B cell (primary cell): ENCODE measurements around the gene RAB4A. TPM values are rescaled to one million over a fixed set of nuclear protein-coding genes. Genes with fewer than 3 reads are reported as not detected.
A peak's percentile ranks its signal among the peaks of the same experiment; 100 is the strongest.

Experiments
- ATAC-seq: fragments of 200-7000 bp; cut with Tn5 transposase; one replicate; pipeline ENCODE4 v1.10.0; 2021; ENCODE audit warnings: low read depth, mild to moderate bottlenecking, moderate number of reproducible peaks, moderate library complexity
- CTCF ChIA-PET: fragments of 350-600 bp; sonication (Branson Sonifier 250); formaldehyde crosslinking; loops from one replicate; lab custom pipeline; 2021; ENCODE audit warnings: antibody characterized with exemption, inconsistent platforms; lab: Charles Lee
- POLR2A ChIA-PET: fragments of 350-600 bp; sonication (Branson Sonifier 250); formaldehyde crosslinking; loops from one replicate; lab custom pipeline; 2021; ENCODE audit warnings: antibody characterized with exemption; lab: Charles Lee
- DNase-seq: peaks from one replicate; pipeline ENCODE4 v3.0.0; 2013
- H2AFZ ChIP-seq: 2 replicates; pipeline ENCODE4 v1.6.1; 2012; ENCODE audit warnings: mild to moderate bottlenecking, low read depth, low read length; ENCODE audit not compliant: insufficient read depth, poor library complexity, severe bottlenecking
- H3K27ac ChIP-seq, 2 donors: 1 replicate in 1 of 2; 2 replicates in 1 of 2; pipeline ENCODE4 v1.5.1; 2012 to 2013; ENCODE audit warnings: low read length in 2 of 2, mild to moderate bottlenecking in 2 of 2, moderate library complexity in 1 of 2
- H3K27me3 ChIP-seq, 4 experiments: fragments of 200-600 bp in 1 of 4; sonication (generic) in 1 of 4; replicated peaks in 1 of 4; 1 replicate in 2 of 4; 2 replicates in 2 of 4; pipeline versions ENCODE4 v1.6.1 to v1.7.0; 2013 to 2016; ENCODE audit warnings: low read length in 3 of 4, mild to moderate bottlenecking in 2 of 4, mixed read lengths in 1 of 4, moderate library complexity in 1 of 4; ENCODE audit not compliant: insufficient read depth in 4 of 4, control insufficient read depth in 3 of 4; ENCODE audit errors: control extremely low read depth in 1 of 4
- H3K36me3 ChIP-seq, 2 experiments: replicated peaks in 1 of 2; 1 replicate in 1 of 2; 2 replicates in 1 of 2; pipeline versions ENCODE4 v1.6.1 to v1.7.1; 2013; ENCODE audit warnings: low read length in 1 of 2; ENCODE audit not compliant: insufficient read depth in 2 of 2, control insufficient read depth in 1 of 2; ENCODE audit errors: control extremely low read depth in 1 of 2, extremely low read depth in 1 of 2
- H3K4me1 ChIP-seq, 2 donors: fragments of 200-600 bp in 1 of 2; sonication (generic) in 1 of 2; 1 replicate in 1 of 2; 2 replicates in 1 of 2; pipeline versions ENCODE4 v1.5.1 to v1.6.1; 2013 to 2017; ENCODE audit warnings: low read length in 2 of 2; ENCODE audit not compliant: control insufficient read depth in 2 of 2, insufficient read depth in 2 of 2
- H3K4me2 ChIP-seq: replicated peaks from 2 replicates; pipeline ENCODE3; 2012; ENCODE audit warnings: mild to moderate bottlenecking, low read depth, low read length; ENCODE audit not compliant: poor library complexity, severe bottlenecking
- H3K4me3 ChIP-seq, 5 experiments: fragments of 200-600 bp in 1 of 5; sonication (generic) in 1 of 5; 1 replicate in 3 of 5; 2 replicates in 2 of 5; pipeline versions ENCODE4 v1.5.1 to v1.7.0; 2011 to 2016; ENCODE audit warnings: low read length in 4 of 5, mild to moderate bottlenecking in 4 of 5, low read depth in 2 of 5, control low read depth in 1 of 5, moderate library complexity in 1 of 5; ENCODE audit not compliant: insufficient read depth in 1 of 5; ENCODE audit errors: control extremely low read depth in 1 of 5, extremely low read depth in 1 of 5
- H3K79me2 ChIP-seq: fragments of 200-600 bp; sonication (generic); one replicate; pipeline ENCODE4 v1.6.0; 2016; ENCODE audit warnings: low read length; ENCODE audit not compliant: control insufficient read depth, insufficient read depth
- H3K9ac ChIP-seq: fragments of 200-600 bp; sonication (generic); 2 replicates; pipeline ENCODE4 v1.6.1; 2017; ENCODE audit warnings: mild to moderate bottlenecking, low read length, moderate library complexity
- H3K9me3 ChIP-seq, 3 donors: one replicate each; pipeline versions ENCODE4 v1.6.1 to v1.7.1; 2013; ENCODE audit warnings: low read length in 2 of 3; ENCODE audit not compliant: control insufficient read depth in 2 of 3, insufficient read depth in 1 of 3; ENCODE audit errors: control extremely low read depth in 1 of 3
- H4K20me1 ChIP-seq: 2 replicates; pipeline ENCODE4 v1.6.0; 2012; ENCODE audit warnings: mild to moderate bottlenecking, low read length; ENCODE audit not compliant: insufficient read depth, control insufficient read depth, poor library complexity, severe bottlenecking
- H3K27ac Mint-ChIP-seq: one replicate; pipeline ENCODE4 v1.8.0; 2021; ENCODE audit warnings: mixed read lengths
- H3K27me3 Mint-ChIP-seq: one replicate; pipeline ENCODE4 v1.8.0; 2021; ENCODE audit warnings: mixed read lengths
- H3K4me1 Mint-ChIP-seq: one replicate; pipeline ENCODE4 v1.8.0; 2021; ENCODE audit warnings: mixed read lengths
- H3K4me3 Mint-ChIP-seq: one replicate; pipeline ENCODE4 v1.8.0; 2021; ENCODE audit warnings: mixed read lengths
- H3K9me3 Mint-ChIP-seq: one replicate; pipeline ENCODE4 v1.8.0; 2022; ENCODE audit warnings: mixed read lengths; ENCODE audit not compliant: insufficient read depth
- CTCF ChIP-seq: fragments of 200-600 bp; IDR thresholded peaks from one replicate; pipeline ENCODE4 v1.8.0; 2022; ENCODE audit warnings: antibody characterized with exemption, mild to moderate bottlenecking
- EZH2 ChIP-seq: IDR thresholded peaks from 2 replicates; pipeline ENCODE4 v1.6.1; 2012; ENCODE audit warnings: borderline replicate concordance, low read depth, mild to moderate bottlenecking, moderate library complexity, low read length; ENCODE audit not compliant: insufficient read depth, poor library complexity, severe bottlenecking
- WGBS: methylation state at CpG from one replicate; pipeline ENCODE4 v1.1.5; 2013; ENCODE audit warnings: missing lambda C conversion rate; ENCODE audit not compliant: insufficient coverage; 5-methylcytosine and 5-hydroxymethylcytosine counted together
- intact Hi-C: fragments of 100-400 bp; cut with micrococcal nuclease; formaldehyde crosslinking; loops from one replicate; pipeline ENCODE4 v1.10.0; 2022
- polyA minus RNA-seq: library from RNA; depleted of rRNA, polyadenylated mRNA; stranded (reverse); fragments of >200 nt; gene quantifications from 2 replicates; pipeline ENCODE4 v1.2.3, GENCODE V29; 2012
- polyA plus RNA-seq: library from polyadenylated mRNA; depleted of rRNA; stranded (reverse); fragments of >200 nt; gene quantifications from 2 replicates; pipeline ENCODE4 v1.2.3, GENCODE V29; 2012
- total RNA-seq, 2 donors: library from RNA; stranded (reverse); fragments of 120-200 nt in 1 of 2; gene quantifications; 1 replicate in 1 of 2; 2 replicates in 1 of 2; pipeline versions ENCODE4 v1.2.3 to v1.2.4, GENCODE V29; 2013 to 2022

Gene RAB4A
- total RNA-seq (46.0 and 49.7 TPM in 2 replicates), polyA plus RNA-seq (14.7 and 22.0 TPM in 2 replicates), polyA minus RNA-seq (18.5 and 33.5 TPM in 2 replicates)
- 36.7 TPM for total RNA-seq (2013)

DNA sequence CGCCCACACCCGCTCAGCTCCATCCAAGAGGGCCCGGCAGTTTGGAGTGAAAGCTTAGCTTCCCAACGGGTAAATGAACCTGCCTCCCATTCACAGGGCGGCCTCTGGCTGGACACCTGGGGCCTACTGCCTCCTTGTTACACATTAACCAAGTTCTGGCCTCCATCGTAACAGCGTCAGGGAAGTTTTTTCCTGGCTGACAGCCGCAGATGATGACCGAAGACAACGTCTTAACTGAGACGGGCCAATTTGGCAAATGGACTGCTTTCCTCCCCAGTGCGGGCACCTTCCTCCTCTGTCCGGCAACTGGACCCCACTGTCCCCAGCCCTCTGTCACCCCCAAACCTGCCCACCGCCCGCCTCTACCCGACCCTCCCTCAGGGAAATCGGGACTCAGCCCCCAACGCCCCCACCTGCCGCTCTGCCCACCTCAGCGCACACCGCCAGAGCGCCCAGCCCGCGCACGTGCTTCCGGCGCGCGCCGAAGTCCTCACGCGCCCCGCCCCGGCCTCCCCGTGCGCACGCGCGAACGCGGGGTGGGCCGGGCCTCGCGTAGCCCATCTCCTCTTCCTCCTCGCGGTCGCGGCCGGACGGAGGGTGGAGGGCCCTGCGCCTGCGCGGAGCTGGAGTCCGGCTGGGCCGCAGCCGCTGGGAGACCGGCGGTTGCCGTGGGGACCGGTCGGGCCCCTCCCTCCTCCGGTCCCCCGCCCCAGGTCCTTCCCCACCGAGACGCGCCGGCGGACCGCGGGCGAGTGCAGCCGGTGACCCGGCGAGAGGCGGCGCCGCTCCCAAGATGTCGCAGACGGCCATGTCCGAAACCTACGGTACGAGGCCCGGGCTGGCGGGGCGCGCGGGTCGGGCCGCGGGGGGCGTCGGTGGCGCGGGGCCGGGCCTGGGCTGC is at the start of gene RAB4A:
TSS of gene RAB4A (plus strand) at position 565 of the 901 bp plus-strand sequence. CDS start at position 794, 229 bp downstream.
- H4K20me1 ChIP-seq: peaks cover 41% of the 10 kb centered on the region
- ATAC-seq: peak; percentile 90
- intact Hi-C loops: loop anchor here (1.0 to 2.0 kb wide), 5 partner anchors 12 to 356 kb away; partner anchors contain the start of genes ABCB10, NUP133, TAF5L and URB2
- POLR2A ChIA-PET: interaction anchor here (0.7 to 1.5 kb wide), 3 partner anchors 71 to 211 kb away, joined by 3 to 7 read pairs (median 4); no protein-coding TSS in a partner anchor
- H3K9me3 ChIP-seq: peaks cover 2 to 12% (median 2%) of the 10 kb centered on the region in 3 donors
- peak within 1 kb of the TSS; percentile 70 for H3K9ac ChIP-seq
- peak within 1 kb of the TSS; percentile 24 to 49 for H3K27ac ChIP-seq
- Mint-ChIP-seq H3K27me3 (no peaks in the 10 kb centered on the region), H3K4me1 (peaks cover 30% of the 10 kb centered on the region), H3K27ac (peak within 1 kb of the TSS; percentile 85), H3K4me3 (peak within 1 kb of the TSS; percentile 96), H3K9me3 (peaks cover 3% of the 10 kb centered on the region)
- WGBS: 15% methylated on average over 95 of the region's 95 CpGs
- H2AFZ ChIP-seq: peak within 1 kb of the TSS; percentile 93
- peak; percentile 90 for DNase-seq
- peaks cover 16 to 22% of the 10 kb centered on the region in 2 donors for H3K4me1 ChIP-seq
- peak within 1 kb of the TSS; percentile 78 for H3K4me2 ChIP-seq
- H3K4me3 ChIP-seq: peak within 1 kb of the TSS; percentile 59 to 89 (median 75)
- H3K36me3 ChIP-seq: no peaks in the 10 kb centered on the region
- peaks cover 35% of the 10 kb centered on the region for H3K79me2 ChIP-seq
- TF ChIP-seq CTCF: no peak
- TF ChIP-seq EZH2: no peak
- CTCF ChIA-PET: interaction anchor here (1.1 to 2.9 kb wide), 6 partner anchors 12 to 232 kb away, joined by 3 to 12 read pairs (median 6); partner anchors contain the start of gene CCSAP
- H3K27me3 ChIP-seq: no peaks in the 10 kb centered on the region
